Liver (tissue), 9 donors: ENCODE data around the gene C12orf60. TPM values are rescaled to one million over a fixed set of nuclear protein-coding genes. Genes with fewer than 3 reads are reported as not detected.

Experiments
- DNase-seq: peaks from one replicate; pipeline ENCODE4 v3.0.0-alpha.2; 2017; ENCODE audit warnings: low spot score
- H3K27ac ChIP-seq, 2 donors: one replicate each; pipeline ENCODE4 v1.7.0; 2013; ENCODE audit warnings: inconsistent platforms in 2 of 2, low read length in 2 of 2, control low read depth in 1 of 2, low read depth in 1 of 2, mild to moderate bottlenecking in 1 of 2
- H3K27me3 ChIP-seq, 4 donors: one replicate each; pipeline versions ENCODE4 v1.6.1 to v1.7.0; 2013; ENCODE audit warnings: low read length in 3 of 4, inconsistent platforms in 1 of 4, mild to moderate bottlenecking in 1 of 4, moderate library complexity in 1 of 4; ENCODE audit not compliant: control insufficient read depth in 4 of 4, insufficient read depth in 4 of 4
- H3K36me3 ChIP-seq, 4 donors: one replicate each; pipeline versions ENCODE4 v1.6.1 to v1.7.0; 2013; ENCODE audit warnings: low read length in 3 of 4, mild to moderate bottlenecking in 3 of 4, low read depth in 1 of 4, moderate library complexity in 1 of 4; ENCODE audit not compliant: control insufficient read depth in 4 of 4, insufficient read depth in 3 of 4
- H3K4me1 ChIP-seq, 4 donors: one replicate each; pipeline versions ENCODE4 v1.6.1 to v1.7.0; 2013; ENCODE audit warnings: low read length in 3 of 4, mild to moderate bottlenecking in 3 of 4, moderate library complexity in 1 of 4; ENCODE audit not compliant: control insufficient read depth in 4 of 4, insufficient read depth in 4 of 4
- H3K4me3 ChIP-seq, 3 donors: one replicate each; pipeline versions ENCODE4 v1.6.1 to v1.7.0; 2013; ENCODE audit warnings: low read length in 3 of 3, control low read depth in 1 of 3, low read depth in 1 of 3, mild to moderate bottlenecking in 1 of 3
- H3K9ac ChIP-seq, 2 donors: one replicate each; pipeline ENCODE4 v1.7.0; 2013; ENCODE audit warnings: low read length in 2 of 2, mild to moderate bottlenecking in 2 of 2, moderate library complexity in 2 of 2, control low read depth in 1 of 2, low read depth in 1 of 2
- H3K9me3 ChIP-seq, 4 donors: one replicate each; pipeline versions ENCODE4 v1.6.1 to v1.7.0; 2013; ENCODE audit warnings: low read length in 3 of 4; ENCODE audit not compliant: control insufficient read depth in 4 of 4
- ATF3 ChIP-seq: IDR thresholded peaks from 2 replicates; pipeline ENCODE4 v1.6.1; 2016; ENCODE audit warnings: antibody characterized with exemption
- EGR1 ChIP-seq, 2 donors: IDR thresholded peaks; 2 replicates each; pipeline ENCODE4 v1.6.1; 2016 to 2018; ENCODE audit warnings: antibody characterized with exemption in 2 of 2, low read depth in 2 of 2
- FOXA1 ChIP-seq: IDR thresholded peaks from 2 replicates; pipeline ENCODE4 v1.6.1; 2016; ENCODE audit warnings: antibody characterized with exemption
- FOXA2 ChIP-seq: IDR thresholded peaks from 2 replicates; pipeline ENCODE4 v1.6.1; 2016; ENCODE audit warnings: antibody characterized with exemption
- GABPA ChIP-seq, 2 donors: IDR thresholded peaks in 1 of 2; conservative IDR thresholded peaks in 1 of 2; 2 replicates each; pipeline ENCODE4 v1.6.1; 2016; ENCODE audit warnings: antibody characterized with exemption in 2 of 2, mild to moderate bottlenecking in 1 of 2, moderate library complexity in 1 of 2
- HNF4A ChIP-seq, 2 donors: conservative IDR thresholded peaks; 2 replicates each; pipeline ENCODE4 v1.6.1; 2016; ENCODE audit warnings: antibody characterized with exemption in 2 of 2, mild to moderate bottlenecking in 2 of 2
- HNF4G ChIP-seq: IDR thresholded peaks from 2 replicates; pipeline ENCODE4 v1.6.1; 2016; ENCODE audit warnings: antibody characterized with exemption
- JUND ChIP-seq, 2 donors: IDR thresholded peaks; 2 replicates each; pipeline ENCODE4 v1.6.1; 2016; ENCODE audit warnings: antibody characterized with exemption in 2 of 2
- NR2F2 ChIP-seq: IDR thresholded peaks from 2 replicates; pipeline ENCODE4 v1.6.1; 2016; ENCODE audit warnings: antibody characterized with exemption
- RAD21 ChIP-seq, 2 donors: IDR thresholded peaks; 2 replicates each; pipeline ENCODE4 v1.6.1; 2016; ENCODE audit warnings: antibody characterized with exemption in 2 of 2, mild to moderate bottlenecking in 2 of 2
- REST ChIP-seq: IDR thresholded peaks from 2 replicates; pipeline ENCODE4 v1.6.1; 2016; ENCODE audit warnings: antibody characterized with exemption, mild to moderate bottlenecking
- RXRA ChIP-seq, 2 donors: IDR thresholded peaks; 2 replicates each; pipeline ENCODE4 v1.6.1; 2017 to 2018; ENCODE audit warnings: antibody characterized with exemption in 2 of 2, mild to moderate bottlenecking in 1 of 2
- SP1 ChIP-seq: IDR thresholded peaks from 2 replicates; pipeline ENCODE4 v1.6.1; 2018; ENCODE audit warnings: antibody characterized with exemption, mild to moderate bottlenecking
- TAF1 ChIP-seq: conservative IDR thresholded peaks from 2 replicates; pipeline ENCODE4 v1.6.1; 2016; ENCODE audit warnings: antibody characterized with exemption, mild to moderate bottlenecking
- YY1 ChIP-seq: IDR thresholded peaks from 2 replicates; pipeline ENCODE4 v1.6.1; 2016; ENCODE audit warnings: antibody characterized with exemption, mild to moderate bottlenecking
- WGBS: extraction: QIAGEN DNeasy Blood & Tissue Kit; methylation state at CpG from one replicate; pipeline ENCODE4 v1.1.7; 2013; 5-methylcytosine and 5-hydroxymethylcytosine counted together
- polyA plus RNA-seq, 2 donors: library from polyadenylated mRNA; stranded (reverse) in 1 of 2; unstranded in 1 of 2; fragments of 200-250 nt in 1 of 2; fragments of >200 nt in 1 of 2; fragmentation: Nextera tagmentation in 1 of 2; extraction: Ambion mirVana in 1 of 2; gene quantifications; one replicate each; pipeline versions ENCODE4 v1.2.1 to v1.2.3, GENCODE V29; 2013 to 2015
- total RNA-seq, 2 donors: library from RNA; depleted of rRNA; stranded (reverse); fragments of >200 nt; gene quantifications; one replicate each; pipeline ENCODE4 v1.2.3, GENCODE V29; 2014
- TF ChIP-seq, protein P1 (sequence below): IDR thresholded peaks from 2 replicates; pipeline ENCODE4 v1.6.1; 2016; ENCODE audit warnings: antibody characterized with exemption
- TF ChIP-seq, protein P2 (sequence below): IDR thresholded peaks from 2 replicates; pipeline ENCODE4 v1.6.1; 2016; ENCODE audit warnings: antibody characterized with exemption
- TF ChIP-seq, protein P3 (sequence below): fragments of 150-350 bp; IDR thresholded peaks from 2 replicates; pipeline ENCODE4 v1.5.1; 2017; ENCODE audit warnings: improper control_type of control experiment, low read depth, low read length; ENCODE audit not compliant: missing input control
- donor health status: healthy.
- donor health status: healthy.
- donor health status: healthy.
- donor health status: healthy.
- donor health status: healthy.

C12orf60 gene
- total and polyA plus RNA-seq, 4 donors = 0.50 to 1.9 (median 1.0) TPM

GRCh38 chr12:14770496-14771461 is 32.7 kb upstream of the C12orf60 start (continued):
- TF ChIP-seq, protein P1, sequence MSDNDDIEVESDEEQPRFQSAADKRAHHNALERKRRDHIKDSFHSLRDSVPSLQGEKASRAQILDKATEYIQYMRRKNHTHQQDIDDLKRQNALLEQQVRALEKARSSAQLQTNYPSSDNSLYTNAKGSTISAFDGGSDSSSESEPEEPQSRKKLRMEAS = peak; percentile 52
- TF ChIP-seq EGR1 (IDR thresholded peaks at IDR 0.05; ENCODE audit: low read depth in 2 of 2) (no peak), SP1 (peak; percentile 90), RAD21 (IDR thresholded peaks at IDR 0.05) (peak in 1 of 2 donors; percentile 19), ATF3 (peak; percentile 40), TAF1 (peak; percentile 99)

- Histone ChIP-seq H3K9me3 (no peaks in the 10 kb centered on the region), H3K27ac (peak overlapping the region; percentile 95), H3K36me3 (peaks cover 0 to under 1% (median 0%) of the 10 kb centered on the region in 4 donors), H3K27me3 (no peaks in the 10 kb centered on the region), H3K4me3 (no peak overlapping the region), H3K4me1 (peaks cover 3 to 32% (median 15%) of the 10 kb centered on the region in 4 donors), H3K9ac (peak overlapping the region in 1 of 2 donors; percentile 60)
- TF ChIP-seq RAD21 (IDR thresholded peaks at IDR 0.05) (no peak), HNF4A (conservative IDR thresholded peaks at IDR 0.05) (no peak), SP1 (no peak), HNF4G (no peak), GABPA (IDR thresholded peaks at IDR 0.05 in 1 of 2, conservative IDR thresholded peaks at IDR 0.05 in 1 of 2) (no peak), RXRA (IDR thresholded peaks at IDR 0.05) (no peak), EGR1 (IDR thresholded peaks at IDR 0.05; ENCODE audit: low read depth in 2 of 2) (no peak), TAF1 (no peak), FOXA1 (no peak), NR2F2 (no peak), JUND (IDR thresholded peaks at IDR 0.05) (no peak), FOXA2 (no peak), YY1 (no peak), ATF3 (no peak), REST (no peak)
- TF ChIP-seq, protein P2, sequence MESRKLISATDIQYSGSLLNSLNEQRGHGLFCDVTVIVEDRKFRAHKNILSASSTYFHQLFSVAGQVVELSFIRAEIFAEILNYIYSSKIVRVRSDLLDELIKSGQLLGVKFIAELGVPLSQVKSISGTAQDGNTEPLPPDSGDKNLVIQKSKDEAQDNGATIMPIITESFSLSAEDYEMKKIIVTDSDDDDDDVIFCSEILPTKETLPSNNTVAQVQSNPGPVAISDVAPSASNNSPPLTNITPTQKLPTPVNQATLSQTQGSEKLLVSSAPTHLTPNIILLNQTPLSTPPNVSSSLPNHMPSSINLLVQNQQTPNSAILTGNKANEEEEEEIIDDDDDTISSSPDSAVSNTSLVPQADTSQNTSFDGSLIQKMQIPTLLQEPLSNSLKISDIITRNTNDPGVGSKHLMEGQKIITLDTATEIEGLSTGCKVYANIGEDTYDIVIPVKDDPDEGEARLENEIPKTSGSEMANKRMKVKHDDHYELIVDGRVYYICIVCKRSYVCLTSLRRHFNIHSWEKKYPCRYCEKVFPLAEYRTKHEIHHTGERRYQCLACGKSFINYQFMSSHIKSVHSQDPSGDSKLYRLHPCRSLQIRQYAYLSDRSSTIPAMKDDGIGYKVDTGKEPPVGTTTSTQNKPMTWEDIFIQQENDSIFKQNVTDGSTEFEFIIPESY = no peak
- TF ChIP-seq, protein P3, sequence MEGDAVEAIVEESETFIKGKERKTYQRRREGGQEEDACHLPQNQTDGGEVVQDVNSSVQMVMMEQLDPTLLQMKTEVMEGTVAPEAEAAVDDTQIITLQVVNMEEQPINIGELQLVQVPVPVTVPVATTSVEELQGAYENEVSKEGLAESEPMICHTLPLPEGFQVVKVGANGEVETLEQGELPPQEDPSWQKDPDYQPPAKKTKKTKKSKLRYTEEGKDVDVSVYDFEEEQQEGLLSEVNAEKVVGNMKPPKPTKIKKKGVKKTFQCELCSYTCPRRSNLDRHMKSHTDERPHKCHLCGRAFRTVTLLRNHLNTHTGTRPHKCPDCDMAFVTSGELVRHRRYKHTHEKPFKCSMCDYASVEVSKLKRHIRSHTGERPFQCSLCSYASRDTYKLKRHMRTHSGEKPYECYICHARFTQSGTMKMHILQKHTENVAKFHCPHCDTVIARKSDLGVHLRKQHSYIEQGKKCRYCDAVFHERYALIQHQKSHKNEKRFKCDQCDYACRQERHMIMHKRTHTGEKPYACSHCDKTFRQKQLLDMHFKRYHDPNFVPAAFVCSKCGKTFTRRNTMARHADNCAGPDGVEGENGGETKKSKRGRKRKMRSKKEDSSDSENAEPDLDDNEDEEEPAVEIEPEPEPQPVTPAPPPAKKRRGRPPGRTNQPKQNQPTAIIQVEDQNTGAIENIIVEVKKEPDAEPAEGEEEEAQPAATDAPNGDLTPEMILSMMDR = no peak
- TF ChIP-seq, protein P1 = no peak
- WGBS = 43% methylated on average over 6 of the region's 6 CpGs
- DNase-seq = no peak
These were observed 31.8 kb upstream of the C12orf60 start for GRCh38 chr12:14771651-14772137.
